Islet precursor cell (in vitro differentiated cells): ENCODE measurements around the gene NELL1.
A peak's percentile ranks its signal among the peaks of the same experiment; 100 is the strongest.
"Not testable (repeated sequence)": the region's sequence is repeated elsewhere in the genome, so short reads cannot be mapped to it uniquely, and the experiment has no call there.

Experiments
- DNase-seq: peaks from one replicate; pipeline ENCODE4 v3.0.0-alpha.2; 2018

Gene NELL1

DNA sequence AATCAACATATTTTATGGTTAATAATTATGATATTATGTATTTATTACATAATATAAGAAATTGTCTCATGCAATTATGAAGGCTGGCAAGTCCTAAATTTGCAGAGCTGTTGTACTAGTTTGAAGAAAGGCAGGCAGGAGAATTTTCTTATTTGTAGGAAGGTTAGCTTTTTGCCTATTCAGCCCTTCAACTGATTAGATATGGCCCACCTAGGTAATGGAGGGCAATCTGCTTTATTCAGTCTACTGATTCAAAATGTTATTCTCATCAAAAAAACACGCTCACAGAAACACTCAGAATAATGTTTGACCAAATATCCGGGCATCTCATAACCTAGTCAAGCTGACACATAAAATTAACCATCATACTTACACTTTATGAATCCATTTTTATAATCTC lies 589.0 kb downstream of the NELL1 start:
- DNase-seq = no peak

DNA sequence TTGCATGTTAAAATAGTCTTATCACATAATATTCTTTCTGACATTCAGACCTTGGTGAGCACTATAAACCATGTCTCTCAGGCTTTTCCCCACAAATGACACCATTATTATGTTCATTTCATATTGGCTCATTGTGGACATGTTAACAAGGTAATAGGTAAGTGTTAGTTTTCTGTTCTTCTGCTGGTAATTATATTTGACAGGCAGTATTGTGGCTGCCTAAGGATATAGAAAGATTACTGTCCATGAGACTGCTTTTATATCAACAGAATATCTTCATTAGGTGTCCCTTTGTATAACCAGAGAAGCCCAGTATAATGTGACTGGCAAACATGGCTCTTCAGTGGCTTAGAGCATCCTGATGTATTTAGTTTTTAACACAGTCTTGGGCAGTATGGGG lies 590.7 kb downstream of the NELL1 start:
- no peak for DNase-seq

DNA sequence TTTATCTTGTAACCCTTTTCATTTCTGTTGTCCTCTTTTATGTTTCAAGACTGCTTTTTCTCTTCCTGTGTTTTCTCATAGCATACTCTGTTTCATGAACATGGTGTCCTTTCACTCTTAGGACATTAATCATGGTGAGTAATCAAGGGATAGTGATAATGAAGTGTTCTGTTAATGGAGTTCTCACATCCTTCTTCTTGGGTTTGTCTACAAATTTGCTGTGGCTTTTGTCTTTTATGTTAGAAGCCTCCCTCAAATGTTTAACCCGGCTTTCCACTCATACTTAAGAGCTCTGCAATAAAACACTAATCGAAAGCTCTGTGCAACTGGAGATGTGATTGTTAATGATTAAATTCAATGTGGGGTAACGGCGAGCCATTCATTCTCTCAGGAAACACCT lies 593.6 kb downstream of the NELL1 start:
- no peak for DNase-seq

DNA sequence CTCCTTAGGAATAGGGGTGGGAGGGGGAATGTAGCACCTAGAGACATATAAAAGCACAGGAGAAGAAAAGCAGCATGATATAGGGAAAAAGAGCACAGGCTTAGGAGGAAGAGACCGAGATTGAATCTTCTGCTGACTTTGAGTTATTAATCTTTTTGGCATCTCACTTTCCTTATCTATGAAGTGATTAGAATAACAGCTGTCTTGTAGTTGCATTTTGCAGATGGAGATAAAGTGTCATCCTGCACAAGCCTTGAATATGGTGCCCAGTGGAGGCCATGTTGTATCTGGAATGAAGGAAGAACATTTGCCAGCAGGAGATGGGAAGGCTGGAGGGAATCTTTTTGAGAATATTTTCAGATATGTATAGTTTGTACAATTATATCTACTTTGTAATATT lies 594.7 kb downstream of the NELL1 start:
- DNase-seq = no peak

DNA sequence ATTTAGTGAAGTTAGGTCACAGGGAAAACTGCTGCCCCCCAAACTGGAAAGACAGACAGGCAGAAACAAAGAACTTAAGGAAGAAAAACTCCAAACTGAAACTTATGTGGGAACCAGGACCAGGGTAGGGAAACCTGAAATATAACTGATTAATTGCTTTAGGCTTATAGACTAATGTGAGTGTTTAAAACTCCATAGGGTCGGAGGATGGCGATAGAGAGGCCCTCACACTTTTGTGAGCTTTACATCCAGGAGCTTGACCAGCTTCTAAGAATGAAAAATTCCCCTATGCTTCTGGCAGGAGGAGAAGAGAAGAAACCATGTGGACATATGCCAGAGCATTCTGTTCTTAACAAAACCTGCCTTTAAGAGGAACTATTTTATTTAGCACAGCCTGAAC lies 598.6 kb downstream of the NELL1 start:
- DNase-seq = no peak

DNA sequence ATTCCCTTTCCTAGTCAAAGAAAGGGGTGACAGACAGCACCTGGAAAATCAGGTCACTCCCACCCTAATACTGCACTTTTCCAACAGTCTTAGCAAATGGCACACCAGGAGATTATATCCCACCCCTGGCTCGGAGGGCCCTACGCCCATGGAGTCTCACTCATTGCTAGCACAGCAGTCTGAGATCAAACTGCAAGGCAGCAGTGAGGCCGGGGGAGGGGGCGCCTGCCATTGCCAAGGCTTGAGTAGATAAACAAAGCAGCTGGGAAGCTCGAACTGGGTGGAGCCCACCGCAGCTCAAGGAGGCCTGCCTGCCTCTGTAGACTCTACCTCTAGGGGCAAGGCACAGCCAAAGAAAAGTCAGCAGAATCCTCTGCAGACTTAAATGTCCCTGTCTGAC lies 602.8 kb downstream of the NELL1 start:
- DNase-seq = not testable (repeated sequence)

DNA sequence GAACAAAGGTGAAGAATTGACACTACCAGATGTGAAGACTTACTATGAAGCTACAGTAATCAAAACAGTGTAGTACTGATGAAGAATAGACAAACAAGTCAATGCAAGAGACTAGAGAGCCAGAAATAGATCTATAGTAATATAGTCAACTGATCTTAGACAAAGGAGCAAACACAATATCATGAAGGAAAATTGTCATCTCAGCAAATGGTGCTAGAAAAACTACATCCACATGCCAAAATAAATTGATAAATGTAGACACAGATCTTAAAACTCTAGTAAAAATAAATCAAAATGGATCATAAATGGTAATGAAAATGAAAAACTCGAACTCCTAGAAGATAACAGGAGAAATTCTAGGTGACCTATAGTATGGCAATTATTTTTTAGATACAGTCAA lies 609.5 kb downstream of the NELL1 start:
- DNase-seq = no peak

DNA sequence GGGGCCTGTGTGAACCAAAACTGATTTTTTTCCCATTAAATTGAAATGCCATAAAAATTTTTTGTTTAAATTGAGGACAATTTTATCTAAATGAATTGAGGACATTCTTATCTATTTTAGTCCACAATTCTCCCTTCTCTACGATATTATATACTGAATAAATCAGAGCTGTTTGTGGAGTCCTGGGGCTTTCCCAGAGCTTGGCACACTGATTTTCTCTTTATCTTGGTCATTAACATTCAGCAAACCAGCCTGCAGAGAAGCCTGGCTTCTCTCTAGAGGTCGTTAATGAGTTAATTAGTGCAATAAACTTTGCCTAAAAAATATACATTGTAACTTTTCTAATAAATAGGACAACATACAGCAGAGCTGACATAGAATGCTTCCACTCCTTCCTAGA lies 615.7 kb downstream of the NELL1 start:
- no peak for DNase-seq

DNA sequence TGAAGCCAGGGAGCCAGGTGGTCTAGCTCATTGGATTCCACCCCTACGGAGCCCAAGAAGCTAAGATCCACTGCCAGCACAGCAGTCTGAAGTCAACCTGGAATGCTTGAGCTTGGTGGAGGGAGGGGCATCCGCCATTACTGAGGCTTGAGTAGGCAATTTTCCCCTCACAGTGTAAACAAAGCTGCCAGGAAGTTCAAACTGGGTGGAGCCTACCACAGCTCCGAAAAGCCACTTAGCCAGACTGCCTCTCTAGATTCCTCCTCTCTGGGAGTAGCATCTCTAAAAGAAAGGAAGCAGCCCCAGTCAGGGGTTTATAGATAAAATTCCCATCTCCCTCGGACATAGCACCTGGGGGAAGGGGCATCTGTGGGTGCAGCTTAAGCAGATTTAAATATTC lies 620.3 kb downstream of the NELL1 start:
- peak; percentile 57 for DNase-seq

DNA sequence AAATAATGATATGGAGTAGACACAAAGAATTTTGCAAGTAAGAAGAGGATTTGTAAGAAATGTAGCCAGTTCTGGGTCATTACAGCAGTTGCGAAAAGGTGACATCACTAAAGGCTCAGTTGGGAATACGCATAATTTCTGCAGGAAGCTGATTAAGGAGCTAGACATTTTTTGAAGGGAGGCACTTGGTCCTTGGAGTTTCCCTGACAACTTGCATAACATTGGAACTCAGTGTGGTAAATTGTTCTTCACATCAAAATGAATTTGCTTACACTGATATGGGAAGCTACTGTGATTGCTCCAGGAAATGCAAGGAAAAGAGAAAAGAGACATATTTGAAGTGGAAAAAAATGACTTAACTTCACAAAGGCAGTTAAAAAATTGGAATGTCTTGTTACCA lies 626.1 kb downstream of the NELL1 start:
- DNase-seq = no peak

DNA sequence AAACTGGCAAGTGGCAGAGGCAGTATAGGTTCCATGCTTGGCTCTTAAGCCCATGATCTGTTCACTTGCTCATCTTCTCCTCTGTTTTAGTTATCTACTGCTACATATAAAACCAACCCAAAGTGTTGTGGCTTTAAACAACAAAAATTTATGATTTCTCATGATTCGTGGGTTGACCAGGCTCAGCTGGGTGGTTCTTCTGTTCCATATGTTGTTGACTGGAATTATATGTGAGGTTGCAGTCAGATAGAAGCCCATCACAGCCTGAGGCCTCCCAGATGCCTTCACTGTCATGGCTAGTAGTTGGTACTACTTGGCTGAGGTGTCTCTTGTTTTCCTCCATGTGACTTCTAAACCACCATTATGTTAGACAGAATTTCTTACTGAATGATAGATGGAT lies 632.6 kb downstream of the NELL1 start:
- DNase-seq = no peak

DNA sequence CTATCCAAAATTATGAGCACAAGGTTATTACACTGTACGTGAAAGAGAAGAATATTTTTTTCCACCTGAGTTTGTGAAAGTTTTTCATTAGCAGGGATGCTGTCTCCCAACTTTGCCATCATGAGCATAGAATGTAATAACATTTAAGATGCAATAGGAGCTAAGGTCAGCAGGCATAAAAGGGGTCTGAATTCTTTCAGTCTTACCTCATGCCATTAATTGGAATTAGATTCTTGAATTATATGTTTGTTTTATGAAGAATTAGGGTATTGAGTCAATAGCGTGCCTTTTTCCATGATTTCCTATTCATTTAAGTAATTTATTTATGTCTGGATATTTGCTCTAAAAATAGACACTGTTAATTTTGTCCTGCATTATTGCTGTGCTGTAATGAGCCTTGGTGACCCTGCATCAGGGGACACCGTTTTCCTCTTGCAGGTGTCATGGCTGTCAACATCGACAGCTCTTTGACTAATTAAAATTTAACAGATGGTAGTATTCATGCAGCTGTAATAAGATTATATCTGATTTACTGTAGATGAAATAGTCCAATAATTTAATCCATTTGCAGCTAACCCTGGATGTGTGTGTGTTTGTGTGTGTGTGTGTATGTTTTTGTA lies 637.5 kb downstream of the NELL1 start:
- no peak for DNase-seq

DNA sequence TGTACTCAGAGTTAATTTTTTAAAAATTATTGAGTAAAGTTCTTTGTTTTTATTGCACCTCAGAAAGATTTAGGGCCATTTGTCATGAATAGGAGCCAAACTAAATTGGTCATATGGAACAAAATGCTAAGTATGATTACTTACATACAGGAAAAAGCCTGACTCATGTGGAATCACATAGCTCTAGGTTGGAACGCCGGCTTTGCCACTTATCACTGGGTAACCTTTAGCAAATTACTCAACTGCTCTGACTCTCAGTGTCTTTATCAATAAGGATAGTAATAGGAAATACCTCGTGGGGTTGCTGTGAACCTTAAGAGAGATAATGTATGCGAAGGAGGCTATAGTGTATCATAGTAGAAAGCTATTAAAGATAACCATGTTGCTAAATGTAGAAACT lies 638.5 kb downstream of the NELL1 start:
- DNase-seq = no peak

DNA sequence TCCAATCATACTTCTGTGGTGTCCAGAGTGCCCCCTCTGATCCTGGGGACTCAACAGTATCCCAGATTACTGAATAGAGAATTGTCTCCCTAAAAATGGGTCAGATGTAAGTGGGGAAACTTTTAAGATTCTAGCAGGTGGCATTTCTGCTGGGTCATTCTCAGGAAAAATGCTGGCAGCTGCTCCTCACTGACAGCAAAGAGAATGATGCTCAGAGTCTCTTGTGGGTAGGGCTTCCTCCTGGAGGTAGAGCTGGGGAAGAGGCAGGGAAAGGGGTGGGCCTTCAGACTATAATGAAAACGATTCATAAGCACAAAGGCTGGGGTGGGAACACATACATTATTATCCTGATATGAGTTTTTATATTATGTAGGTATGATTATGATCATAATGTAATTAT lies 647.2 kb downstream of the NELL1 start:
- no peak for DNase-seq

DNA sequence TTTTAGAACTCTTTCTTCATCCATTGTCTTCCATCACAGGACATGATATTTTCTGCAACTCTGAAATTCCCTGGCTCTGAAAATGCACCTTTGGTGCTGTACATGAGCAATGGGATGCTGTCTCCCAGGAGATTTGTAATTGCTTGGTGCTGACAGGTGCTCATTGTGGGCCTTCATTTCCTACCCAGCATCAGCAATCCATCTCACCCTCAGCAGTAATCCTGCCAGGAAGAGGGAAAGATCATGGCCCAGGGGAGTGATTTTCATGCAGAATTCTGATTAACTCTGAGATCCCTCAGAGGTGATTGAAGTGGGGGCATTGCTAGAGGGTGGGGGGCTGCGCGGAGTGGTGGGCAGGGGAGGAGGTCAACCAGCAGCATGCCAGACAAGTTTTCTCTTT lies 651.7 kb downstream of the NELL1 start:
- DNase-seq = no peak

DNA sequence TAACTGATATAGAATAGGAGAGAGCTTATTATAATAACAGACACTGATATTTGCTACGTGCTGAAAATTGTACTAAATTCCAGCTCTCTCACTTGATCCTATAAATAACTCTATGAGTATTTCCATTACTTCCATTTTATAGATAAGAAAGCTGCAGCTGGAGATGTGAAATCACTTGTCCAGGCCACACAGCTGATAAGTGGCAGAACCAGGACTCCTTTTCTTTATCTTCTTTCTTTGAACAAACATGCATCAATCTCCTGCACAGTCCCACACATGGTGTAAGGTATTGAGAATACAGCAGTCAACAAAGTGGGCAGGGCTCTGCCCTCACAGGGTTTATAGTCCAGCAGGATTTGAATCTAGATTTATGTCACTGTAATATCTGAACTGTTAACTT lies 652.1 kb downstream of the NELL1 start:
- DNase-seq = no peak

DNA sequence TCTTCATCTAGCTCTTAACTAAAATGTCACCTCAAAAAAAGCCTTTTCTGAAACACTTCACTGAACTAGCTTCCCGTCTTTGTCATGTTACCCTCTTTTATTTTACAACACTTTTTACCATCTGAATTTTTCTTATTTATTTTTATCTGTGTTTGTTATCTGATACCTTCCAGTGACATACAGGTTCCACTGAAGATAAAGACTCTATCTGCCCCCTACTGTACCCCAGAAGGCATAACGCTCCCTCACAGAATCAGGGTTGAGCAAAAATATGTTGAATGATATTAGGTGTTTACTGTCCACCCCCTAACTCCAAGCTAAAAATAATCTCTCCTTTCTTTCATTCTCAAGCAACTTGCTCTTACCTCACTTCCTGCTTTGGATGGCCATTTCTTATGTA lies 654.2 kb downstream of the NELL1 start:
- no peak for DNase-seq

DNA sequence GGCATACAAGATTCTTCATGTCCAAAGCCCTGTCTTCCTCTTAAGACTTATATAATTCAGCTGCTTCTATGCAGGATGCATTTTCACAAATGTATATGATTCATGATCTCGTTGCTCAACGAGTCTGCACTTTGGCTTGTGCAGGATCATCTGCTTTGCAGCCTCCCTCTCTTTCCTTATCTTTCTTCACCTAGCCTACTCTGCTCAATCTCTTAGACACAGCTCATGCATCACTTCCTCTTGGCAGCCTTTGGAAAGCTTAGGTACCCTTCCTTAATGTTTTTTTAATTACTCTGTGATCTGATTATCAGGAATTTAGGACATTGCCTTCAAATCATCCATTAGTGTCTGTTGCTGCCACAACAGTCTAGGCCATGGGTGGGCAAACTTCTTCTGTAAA lies 673.8 kb downstream of the NELL1 start:
- DNase-seq = no peak

DNA sequence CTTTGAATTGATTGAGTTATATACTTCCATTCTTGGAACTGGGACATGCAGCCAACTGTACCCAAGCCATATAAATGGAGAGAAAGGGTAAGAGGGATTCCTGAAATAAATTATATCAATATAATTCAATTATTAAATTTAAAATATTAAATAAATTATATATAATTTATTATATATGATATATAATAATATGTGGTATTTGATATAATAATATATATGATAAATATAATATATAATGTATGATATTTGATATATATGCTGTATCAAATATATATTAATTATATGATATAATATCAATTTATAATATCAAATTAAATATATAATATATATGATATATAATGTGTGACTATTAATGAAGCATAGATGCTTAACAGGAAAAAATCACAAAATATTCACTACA lies 677.0 kb downstream of the NELL1 start:
- DNase-seq = no peak

DNA sequence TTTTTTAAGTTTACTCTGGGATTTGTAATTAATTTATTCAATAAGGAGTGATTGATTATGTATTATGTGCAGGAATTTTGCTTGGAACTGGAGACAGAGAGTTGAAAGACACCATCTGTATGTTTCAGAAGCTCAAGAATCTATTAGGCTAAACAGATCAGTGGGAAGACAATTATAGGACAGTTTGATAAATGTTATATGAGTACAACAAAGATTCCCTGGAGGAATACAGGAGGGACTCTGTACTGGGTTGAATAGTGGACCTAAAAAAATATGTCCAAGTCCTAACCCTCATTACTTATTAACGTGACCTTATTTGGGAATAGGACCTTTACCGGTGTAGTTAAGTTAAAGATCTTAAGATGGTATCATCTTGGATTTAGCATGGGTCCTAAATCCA lies 681.2 kb downstream of the NELL1 start:
- DNase-seq = no peak

DNA sequence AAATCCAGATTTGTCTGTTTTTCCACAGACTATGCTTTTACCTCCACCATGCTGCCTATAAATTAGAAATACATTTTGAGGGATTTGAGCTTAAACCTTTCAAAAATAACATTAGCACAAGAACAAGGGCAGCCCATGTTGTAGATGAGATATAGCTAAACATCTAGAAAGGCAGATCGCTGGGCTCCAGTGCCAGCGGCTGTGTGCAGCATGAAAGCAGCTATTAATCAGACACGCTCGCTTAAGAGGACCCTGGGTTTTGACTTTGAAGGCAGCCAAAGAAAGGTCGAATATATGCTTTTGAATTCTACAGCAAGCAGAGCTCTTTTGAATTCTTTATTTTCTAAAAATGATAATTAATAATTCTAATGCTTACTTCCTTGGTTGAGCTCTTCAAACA lies 684.0 kb downstream of the NELL1 start:
- no peak for DNase-seq

DNA sequence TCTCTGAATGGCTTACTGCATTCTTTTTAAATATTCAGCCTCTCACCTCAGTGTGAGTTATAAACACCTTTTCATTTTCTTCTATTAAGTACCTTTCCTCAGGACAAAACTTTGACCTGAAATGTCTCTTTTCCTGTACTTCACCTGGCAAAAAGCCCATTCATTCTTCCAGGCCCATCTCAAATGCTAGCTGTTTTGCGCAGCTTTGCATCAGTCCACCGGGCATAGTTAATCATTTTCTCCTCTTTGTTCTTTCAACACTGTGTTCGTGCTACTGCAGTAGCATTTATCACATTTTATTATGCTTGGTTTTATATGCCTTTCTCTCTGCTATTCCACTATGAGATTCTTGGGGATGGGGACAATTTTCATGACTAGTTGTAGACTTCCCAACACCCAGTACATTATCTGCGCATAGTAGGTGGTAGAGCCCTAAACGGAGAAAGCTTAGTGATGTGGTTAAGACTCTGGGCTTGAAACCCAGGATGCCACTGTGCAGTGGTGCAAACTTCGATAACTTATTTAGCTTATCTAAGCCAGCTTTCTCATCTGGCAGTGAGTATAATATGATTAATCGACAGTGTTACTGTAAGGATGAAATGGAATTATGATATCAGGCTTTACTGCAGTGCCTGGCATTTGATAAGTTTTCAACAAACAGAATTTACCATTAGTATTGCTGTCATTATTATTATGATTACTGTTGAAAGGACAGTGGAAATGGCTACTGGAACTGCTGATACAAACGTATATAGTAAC lies 695.7 kb downstream of the NELL1 start:
- no peak for DNase-seq

DNA sequence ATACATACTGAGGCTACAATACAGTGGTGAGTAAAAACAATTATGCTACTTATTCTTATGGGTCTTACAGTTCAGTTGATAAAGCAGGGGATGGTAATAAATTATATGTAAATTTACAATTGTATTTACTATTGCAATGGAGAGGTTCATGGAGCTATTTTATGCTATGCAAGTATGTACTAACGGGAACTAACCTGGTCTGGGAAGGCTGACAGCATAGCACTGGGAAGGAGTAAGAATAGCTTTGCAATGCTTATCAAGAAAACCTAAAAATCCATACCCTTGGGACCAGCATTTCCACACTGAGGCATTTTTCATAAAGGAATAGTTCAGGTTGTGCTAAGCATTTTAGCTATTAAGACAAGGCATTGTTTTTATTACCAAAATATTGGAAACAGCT lies 700.6 kb downstream of the NELL1 start:
- DNase-seq = no peak

DNA sequence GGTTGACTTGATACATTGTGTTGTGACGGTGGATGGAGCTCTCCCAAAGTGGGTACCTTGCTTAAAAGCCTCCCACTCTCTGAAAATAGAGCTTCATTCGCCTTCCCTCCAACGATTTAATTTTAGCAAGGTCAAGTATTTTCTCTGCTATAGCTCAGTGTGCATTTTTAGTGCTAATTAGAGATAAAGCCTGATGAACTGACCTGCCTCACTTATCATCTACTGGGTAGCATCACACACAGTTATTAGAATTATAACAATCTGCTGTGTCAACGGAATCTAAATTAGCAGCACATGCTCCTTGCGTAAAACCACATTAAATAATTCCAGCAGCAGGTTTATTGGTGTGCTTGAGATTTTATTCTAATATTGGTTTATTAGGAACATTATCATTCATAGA lies 701.7 kb downstream of the NELL1 start:
- DNase-seq = no peak

DNA sequence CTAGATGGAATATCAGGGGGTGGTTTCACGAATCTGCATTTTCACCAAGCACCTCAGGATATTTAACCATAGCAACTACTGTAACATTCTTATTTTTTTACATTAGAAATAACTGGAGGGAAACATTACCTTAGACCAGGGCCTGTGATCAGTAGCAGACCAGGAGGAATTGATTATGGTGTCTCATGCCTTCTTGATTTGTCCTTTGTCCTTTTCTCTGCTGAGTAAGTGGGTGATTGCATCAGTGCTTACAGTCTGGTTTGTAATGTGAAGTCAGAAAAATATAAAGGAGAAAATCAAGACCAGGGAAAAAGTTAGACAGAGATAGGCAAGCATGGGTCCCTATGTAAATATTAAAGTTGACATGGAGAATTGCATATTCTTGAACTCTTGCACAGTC lies 703.3 kb downstream of the NELL1 start:
- no peak for DNase-seq
